ENCODE data around the gene TRIM27.
"Not testable (repeated sequence)": the region's sequence is repeated elsewhere in the genome, so short reads cannot be mapped to it uniquely, and the experiment has no call there.

The TRIM27 gene

DNA sequence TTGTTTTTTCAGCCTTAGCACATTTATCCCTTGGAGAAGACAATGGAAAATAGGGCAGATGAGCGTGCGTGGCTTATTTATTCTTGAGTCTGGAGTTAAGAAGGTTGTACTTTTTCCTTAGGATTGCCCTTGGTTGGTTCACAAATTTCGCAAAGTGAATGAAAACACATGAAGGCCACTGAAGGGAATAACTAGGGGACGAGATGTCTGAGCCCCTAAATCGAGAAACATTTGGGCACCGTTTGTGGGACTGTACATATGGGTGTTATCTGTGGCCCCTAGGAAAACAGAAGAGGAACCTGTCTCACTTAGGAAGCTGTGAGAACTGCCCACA, 19.4 kb upstream of the TRIM27 start:
- no peak for DNase-seq (ENCODE audit: low spot score)

DNA sequence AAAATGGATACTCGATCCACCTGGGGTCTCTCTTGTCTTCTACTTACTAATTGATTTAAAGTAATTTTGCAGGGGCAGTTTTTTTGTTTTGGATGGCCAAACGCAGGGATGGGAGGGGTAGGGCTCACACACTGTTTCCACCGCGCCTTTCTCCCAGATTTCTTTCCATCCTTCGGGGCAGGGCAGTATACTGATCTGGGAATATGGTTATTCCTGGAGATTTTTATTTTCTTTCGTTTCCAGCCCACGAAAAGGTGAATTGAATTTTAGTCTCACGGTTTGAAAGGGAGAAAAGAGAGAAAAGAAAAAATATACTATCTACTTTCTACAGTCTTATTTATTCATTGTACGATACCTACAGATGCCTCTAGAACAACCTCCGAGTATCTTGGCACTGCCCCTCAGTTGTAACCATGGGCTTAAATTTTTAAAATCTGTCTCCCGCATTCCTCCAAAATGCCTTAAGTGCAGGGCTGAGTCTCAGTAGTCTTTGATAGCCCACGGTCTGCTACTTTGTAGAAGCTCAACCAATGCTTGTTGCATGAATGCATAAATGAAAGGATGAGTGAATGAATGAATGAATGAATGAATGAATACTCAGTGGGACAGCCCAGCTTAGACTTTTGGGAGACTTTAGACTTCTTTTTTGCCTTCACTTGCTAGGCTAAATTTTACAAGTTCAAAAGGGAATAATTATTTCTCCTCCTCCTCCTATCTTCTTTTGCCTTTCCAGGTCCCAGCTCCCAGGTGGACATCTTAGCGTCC, 18.1 kb upstream of the TRIM27 start:
- peak; percentile 61 for DNase-seq (ENCODE audit: low spot score)

DNA sequence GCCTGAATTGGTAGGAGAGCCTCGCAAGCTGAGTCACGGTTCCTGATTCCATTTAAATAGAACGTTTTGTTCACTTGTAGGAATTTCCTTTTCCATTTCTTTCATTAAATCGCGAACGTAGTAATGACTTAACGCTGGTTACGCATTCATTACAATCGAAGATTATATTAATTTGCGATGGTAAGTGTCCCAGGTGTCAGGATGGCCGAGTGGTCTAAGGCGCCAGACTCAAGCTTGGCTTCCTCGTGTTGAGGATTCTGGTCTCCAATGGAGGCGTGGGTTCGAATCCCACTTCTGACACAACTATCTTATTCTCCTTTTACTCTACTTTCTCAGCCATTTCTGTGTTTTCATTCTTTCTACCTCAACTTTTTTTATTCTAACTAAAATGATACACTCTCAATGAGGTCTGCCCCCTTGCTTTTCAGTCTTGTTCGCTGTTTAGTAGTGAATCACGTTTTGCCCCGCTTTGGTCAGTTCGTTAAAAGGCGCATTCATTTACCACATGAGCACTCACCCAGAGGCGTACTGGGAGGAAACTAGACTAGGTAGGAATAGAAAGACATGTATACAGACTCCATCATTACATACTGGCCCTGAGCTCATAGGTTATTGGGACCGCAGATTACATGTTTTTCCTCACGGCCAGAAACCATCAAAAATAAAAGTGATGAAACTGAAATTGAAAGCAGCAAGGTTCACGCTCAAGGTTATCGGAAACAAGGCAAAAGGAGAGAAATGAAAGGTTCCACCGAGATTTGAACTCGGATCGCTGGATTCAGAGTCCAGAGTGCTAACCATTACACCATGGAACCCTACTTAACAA, 17.3 kb upstream of the TRIM27 start:
- DNase-seq (ENCODE audit: low spot score): peak; percentile 43

- peak; percentile 69 for DNase-seq (ENCODE audit: low spot score)
Observed at GRCh38 chr6:28940294-28940857, 16.6 kb upstream of the TRIM27 start.

- no peak for DNase-seq (ENCODE audit: low spot score)
Observed at GRCh38 chr6:28933069-28933468, 9.3 kb upstream of the TRIM27 start.

DNA sequence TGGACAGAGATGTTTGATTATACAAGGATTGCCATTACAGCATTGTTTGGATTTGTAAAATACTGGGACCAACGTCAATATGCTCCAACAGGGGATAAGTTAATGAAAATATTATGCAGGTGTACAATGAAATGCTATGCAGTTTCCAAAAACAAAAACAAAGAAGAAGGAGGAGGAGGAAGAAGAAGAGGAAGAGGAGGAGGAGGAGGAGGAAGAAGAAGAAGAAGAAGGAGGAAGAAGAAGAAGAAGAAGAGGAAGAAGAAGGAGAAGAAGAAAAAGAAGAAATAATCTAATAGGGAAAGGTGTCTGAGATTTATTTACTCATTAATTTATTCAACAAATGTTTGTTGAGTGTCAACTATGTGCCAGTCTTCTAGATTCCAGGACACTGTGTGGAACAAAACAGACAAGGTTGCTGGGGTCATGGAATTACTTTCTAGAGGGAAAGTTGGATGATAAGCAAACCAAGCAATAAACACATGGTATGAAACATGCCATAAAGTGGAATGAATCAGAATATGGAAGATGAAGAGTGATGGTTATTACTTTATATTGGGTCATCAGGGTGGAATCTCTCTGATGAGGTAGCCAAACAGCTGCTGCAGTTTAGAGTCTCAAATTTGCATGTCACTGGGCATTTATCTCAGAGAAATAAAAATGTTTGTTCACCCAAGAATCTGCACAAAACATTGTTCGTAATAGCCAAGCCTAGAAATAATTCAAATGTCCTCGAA, 6.3 kb upstream of the TRIM27 start:
- DNase-seq (ENCODE audit: low spot score): no peak

DNA sequence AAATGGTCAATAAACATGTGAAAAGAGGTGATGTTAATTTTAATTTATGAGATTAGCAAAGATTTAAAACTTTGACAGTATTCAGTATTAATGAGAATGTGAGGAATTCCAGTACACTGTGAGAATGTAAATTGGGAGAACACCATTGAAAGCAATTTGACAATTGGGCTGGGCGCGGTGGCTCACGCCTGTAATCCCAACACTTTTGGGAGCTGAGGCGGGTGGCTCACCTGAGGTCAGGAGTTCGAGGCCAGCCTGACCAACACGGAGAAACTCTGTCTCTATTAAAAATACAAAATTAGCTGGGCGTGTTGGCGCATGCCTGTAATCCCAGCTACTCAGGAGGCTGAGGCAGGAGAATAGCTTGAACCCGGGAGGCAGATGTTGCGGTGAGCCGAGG, 5.6 kb upstream of the TRIM27 start:
- DNase-seq (ENCODE audit: low spot score): not testable (repeated sequence)

DNA sequence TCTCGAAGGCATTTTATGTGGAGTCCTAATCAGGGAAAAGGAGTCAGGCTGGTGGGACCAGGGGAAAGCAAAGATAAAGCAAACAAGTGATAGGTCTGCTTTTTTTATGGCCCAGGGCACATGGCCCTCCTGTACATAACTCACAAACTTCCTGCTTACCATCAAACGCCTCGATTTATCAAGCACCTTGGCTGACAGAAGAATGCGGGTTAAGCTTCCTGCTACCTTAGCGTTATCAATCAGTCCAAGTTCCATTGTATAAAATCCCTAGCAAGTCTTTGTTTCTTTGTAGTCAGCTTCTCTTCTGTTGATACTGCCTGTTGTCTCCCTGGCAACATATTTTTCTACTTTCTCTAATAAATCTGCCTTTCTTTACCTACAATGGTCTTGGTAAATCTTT, 4.1 kb upstream of the TRIM27 start:
- DNase-seq (ENCODE audit: low spot score): no peak

GRCh38 chr6:28922821-28923317, 916 bp downstream of the TRIM27 start:
- DNase-seq (ENCODE audit: low spot score): no peak

DNA sequence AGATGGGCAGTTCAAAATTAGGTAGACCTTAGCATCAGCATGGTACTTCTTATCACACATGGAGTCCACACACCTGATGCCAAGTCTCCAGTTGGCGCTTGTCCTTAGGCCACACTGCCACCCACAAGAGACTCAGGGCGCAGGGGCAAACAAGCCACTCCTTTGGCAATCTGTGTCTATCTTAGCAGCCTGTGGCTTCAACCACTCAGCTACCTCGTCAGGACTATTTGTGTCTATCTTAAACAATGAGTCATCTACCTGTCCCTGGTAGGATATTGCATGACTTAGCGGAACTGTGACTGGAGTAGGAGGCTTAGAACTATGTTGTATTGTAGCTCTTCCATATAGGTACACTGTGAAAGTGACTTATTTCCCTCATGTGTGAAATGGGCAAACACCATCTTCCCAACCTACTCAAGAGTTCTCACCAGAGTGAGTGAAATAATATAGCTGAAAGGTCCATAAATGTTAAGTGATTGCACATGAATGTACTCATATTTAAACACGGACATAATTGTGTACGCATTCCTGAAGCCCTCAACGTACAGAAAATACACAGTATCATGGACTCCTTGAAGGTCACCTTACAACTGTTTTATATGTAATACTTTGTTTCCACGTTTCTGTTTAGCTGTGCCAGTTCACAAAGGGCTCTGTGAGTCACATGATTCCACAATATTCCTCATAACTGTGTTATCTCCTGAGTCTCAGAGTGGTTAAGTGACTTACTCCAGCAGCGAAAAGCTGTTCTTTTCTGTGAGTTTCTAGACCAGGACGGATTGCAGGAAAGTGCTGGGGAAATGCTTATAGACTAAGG, 1.6 kb downstream of the TRIM27 start:
- DNase-seq (ENCODE audit: low spot score): no peak

- no peak for DNase-seq (ENCODE audit: low spot score)
Observed at GRCh38 chr6:28920281-28920680, 3.5 kb downstream of the TRIM27 start.

GRCh38 chr6:28914941-28915340, 8.8 kb downstream of the TRIM27 start:
- no peak for DNase-seq (ENCODE audit: low spot score)

DNA sequence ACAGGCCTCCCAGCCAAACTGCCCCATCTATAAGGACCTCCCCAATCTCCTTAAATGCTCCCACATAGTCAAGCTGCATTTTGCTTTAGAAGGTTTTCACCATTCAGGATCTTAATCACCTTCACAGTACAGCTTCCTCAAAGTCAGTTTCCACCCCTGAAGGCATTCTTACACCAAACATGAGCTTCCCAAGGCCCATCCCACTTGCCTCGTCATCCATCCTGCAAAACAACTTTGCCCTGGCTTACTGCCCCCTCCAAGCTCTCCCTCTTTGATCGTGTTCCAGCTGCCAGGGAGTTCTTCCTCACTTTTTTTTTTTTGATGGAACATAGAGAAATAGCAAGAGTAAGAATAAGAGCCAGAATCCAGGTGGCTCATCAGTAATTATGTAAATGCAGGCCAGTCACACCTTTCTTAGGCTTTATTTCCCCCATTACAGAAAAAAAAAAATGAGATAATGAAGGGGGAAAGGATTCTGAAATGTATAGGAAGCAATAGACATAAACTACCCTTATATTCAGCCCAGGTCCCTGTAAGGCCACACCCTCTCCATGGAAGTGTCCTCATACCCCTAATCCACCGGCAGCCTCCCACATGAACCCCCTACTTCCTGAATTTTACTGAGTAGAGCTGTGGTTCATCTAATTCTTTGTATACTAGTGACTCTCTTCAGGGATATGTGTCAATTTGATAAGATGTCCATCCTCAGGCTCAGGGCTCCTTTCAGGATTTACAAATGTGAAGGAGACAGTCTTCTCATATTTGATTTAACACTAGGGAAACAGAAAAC, 12.7 kb downstream of the TRIM27 start:
- no peak for DNase-seq (ENCODE audit: low spot score)

DNA sequence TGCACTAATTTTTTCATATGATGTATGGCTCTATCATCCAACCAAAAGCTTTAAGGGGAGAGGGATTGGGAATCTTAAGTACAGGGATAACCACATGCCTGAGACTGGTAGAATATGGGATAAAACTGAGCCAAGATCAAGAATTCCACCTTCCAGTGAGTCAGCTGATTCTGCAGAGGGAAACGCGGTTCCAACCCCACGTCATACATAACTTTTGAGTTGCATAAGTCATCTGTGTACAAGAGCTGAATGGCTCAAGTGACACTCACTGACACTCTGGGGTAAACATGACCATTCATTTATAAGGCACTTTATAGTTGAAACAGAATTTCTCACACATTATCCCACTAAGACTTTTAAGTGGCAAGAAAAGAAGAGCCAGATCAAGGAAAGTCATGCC, 16.4 kb downstream of the TRIM27 start:
- DNase-seq (ENCODE audit: low spot score): no peak

- DNase-seq (ENCODE audit: low spot score): no peak
Observed at GRCh38 chr6:28906669-28907068, 17.1 kb downstream of the TRIM27 start.

DNA sequence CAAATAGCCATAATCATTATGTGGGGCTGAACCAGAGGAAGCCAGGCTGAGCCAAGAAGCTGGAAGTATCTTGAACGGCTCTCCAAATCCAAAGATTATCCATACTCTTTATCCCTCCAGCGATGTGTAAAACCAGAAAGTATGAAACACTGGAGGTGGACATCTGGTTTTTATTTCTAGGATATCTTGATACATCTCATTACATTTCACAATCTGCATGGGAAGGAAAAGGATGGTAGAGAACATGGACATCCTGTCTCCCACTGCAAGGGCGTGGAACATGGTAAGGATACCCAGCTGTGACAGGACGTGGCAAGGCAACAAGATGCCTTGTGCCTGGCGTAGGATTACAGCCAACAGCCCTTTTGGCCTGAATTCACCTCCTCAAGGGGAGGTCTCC, 20.1 kb downstream of the TRIM27 start:
- DNase-seq (ENCODE audit: low spot score): no peak

DNA sequence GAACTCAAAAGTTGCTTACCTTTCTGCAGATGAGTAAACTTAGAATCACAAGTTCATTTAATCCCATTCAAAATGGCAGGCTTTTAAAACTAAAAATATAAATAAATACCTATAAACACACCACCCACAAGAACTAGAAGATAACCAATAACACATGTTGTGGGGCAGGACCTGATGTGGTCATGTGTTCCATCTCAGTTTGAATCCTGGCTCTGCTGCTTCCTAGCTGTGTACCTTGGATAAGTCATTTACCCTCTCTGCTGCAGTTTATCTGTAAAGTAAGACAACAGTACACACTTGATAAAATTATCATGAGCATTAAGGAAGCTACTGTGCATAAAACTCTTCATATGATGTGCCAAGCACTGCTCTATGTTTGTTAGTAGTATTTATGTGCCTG, 22.0 kb downstream of the TRIM27 start:
- no peak for DNase-seq (ENCODE audit: low spot score)

DNA sequence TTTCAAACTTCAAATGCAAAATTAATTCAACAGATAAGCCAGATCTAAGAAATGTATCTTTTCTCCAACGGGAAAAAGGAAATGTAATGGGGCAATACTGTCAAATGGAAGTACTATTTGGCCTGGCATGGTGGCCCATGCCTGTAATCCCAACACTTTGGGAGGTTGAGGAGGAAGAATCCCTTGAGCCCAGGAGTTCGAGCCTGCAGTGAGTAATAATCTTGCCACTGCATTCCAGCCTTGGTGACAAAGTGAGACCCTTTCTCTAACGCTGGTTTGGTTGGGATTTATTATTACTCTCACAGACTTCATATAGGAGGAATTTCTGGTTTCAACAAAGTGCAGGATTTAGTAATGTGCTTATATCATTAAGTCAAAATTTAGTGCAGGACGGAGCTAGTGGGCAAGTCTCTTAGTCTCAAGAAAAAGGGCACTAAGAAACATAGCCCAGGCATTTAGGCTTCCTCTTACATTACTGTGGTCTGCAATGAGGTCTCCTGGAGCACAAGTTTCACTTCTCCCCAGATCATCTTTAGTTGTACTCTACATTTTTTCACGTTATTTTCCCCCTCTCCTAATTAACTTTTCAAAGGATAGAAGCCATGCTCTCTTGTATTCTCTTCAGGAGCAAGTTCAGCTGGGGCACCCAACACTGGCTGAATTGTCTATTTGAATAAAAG, 23.1 kb downstream of the TRIM27 start:
- no peak for DNase-seq (ENCODE audit: low spot score)

GRCh38 chr6:28898710-28898965, 25.1 kb downstream of the TRIM27 start:
- DNase-seq (ENCODE audit: low spot score): no peak

GRCh38 chr6:28897369-28897745, 26.4 kb downstream of the TRIM27 start:
- no peak for DNase-seq (ENCODE audit: low spot score)
